BLaER1 (cell line): ENCODE measurements around the gene ATG101.

Experiments used
- H3K27ac ChIP-seq: shearing (Covaris generic); formaldehyde crosslinking; 2 replicates; pipeline ENCODE4 v1.8.1; 2022
- H3K27me3 ChIP-seq: shearing (Covaris generic); formaldehyde crosslinking; 2 replicates; pipeline ENCODE4 v1.8.1; 2022
- H3K36me3 ChIP-seq: shearing (Covaris generic); formaldehyde crosslinking; 2 replicates; pipeline ENCODE4 v1.8.1; 2022
- H3K4me1 ChIP-seq: shearing (Covaris generic); formaldehyde crosslinking; 2 replicates; pipeline ENCODE4 v1.8.1; 2022
- H3K4me2 ChIP-seq: shearing (Covaris generic); formaldehyde crosslinking; 2 replicates; pipeline ENCODE4 v1.8.1; 2022
- H3K4me3 ChIP-seq: shearing (Covaris generic); formaldehyde crosslinking; 2 replicates; pipeline ENCODE4 v1.8.1; 2022
- H3K9ac ChIP-seq: shearing (Covaris generic); formaldehyde crosslinking; 2 replicates; pipeline ENCODE4 v1.8.1; 2022
- H3K9me3 ChIP-seq: shearing (Covaris generic); formaldehyde crosslinking; 2 replicates; pipeline ENCODE4 v1.8.1; 2022
- H4K20me1 ChIP-seq: shearing (Covaris generic); formaldehyde crosslinking; 2 replicates; pipeline ENCODE4 v1.8.1; 2022
- Cebpa-rat ChIP-seq: shearing (Covaris generic); IDR thresholded peaks from 2 replicates; pipeline ENCODE4 v1.8.1; 2022

Gene ATG101

DNA sequence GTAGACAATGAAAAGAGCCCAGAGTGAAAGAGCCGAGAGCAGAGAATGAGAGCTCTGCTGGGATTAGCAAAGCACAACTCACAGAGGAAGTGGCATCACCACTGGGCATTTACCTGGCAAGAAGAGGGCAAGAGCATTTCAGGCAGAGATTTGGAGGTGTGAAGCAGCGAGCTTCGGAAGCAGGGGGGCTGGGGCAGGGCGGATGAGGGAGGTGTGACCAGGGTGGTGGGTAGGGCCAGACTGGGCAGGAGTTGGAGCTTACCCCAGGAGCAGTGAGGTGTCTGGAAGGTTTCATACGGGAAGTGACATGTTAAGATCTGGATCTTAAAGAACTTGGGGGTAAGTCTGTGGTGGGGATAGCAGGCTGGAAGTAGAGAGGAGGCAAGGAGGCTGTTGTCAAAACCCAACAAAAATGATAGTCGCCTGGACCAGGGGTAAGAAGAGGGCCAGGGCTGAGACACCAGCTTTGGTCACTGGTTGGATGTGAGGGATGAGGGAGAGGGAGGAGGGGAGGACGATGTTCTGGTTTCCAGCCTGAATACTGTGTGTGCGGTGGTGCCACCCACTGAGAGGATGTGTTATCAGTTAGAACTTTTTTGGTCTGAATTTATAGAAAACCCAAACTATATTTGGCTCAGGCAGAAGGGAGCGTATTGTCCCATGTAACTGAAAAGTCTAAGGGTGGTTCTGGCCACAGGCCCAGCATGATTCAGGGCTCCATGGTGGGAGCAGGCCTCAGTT is 14.9 kb downstream of the ATG101 start:
- Histone ChIP-seq H3K4me1 (peaks cover 84% of the 10 kb centered on the region), H3K4me3 (no peak overlapping the region), H3K9me3 (no peaks in the 10 kb centered on the region), H4K20me1 (peaks cover 5% of the 10 kb centered on the region; the same call in 1 of the 2 replicates), H3K4me2 (peak overlapping the region; percentile 85), H3K36me3 (peaks cover 6% of the 10 kb centered on the region), H3K27ac (peak overlapping the region; percentile 37), H3K9ac (no peak overlapping the region), H3K27me3 (no peaks in the 10 kb centered on the region)
- TF ChIP-seq Cebpa-rat: no peak

GRCh38 chr12:52085682-52086180 is 16.0 kb downstream of the ATG101 start:
- no peaks in the 10 kb centered on the region for H3K27me3 ChIP-seq
- peaks cover 73% of the 10 kb centered on the region for H3K4me1 ChIP-seq
- no peak for TF ChIP-seq Cebpa-rat
- no peak overlapping the region for H3K4me3 ChIP-seq
- H3K9me3 ChIP-seq: no peaks in the 10 kb centered on the region
- H4K20me1 ChIP-seq: no peaks in the 10 kb centered on the region
- no peak overlapping the region for H3K9ac ChIP-seq
- no peak overlapping the region for H3K4me2 ChIP-seq
- H3K27ac ChIP-seq: no peak overlapping the region
- no peaks in the 10 kb centered on the region for H3K36me3 ChIP-seq

GRCh38 chr12:52086366-52086765 is 16.6 kb downstream of the ATG101 start:
- no peaks in the 10 kb centered on the region for H3K27me3 ChIP-seq
- H3K4me1 ChIP-seq: peaks cover 67% of the 10 kb centered on the region
- TF ChIP-seq Cebpa-rat: no peak
- H4K20me1 ChIP-seq: no peaks in the 10 kb centered on the region
- peak overlapping the region; percentile 13; the same call in 1 of the 2 replicates for H3K9ac ChIP-seq
- no peaks in the 10 kb centered on the region for H3K9me3 ChIP-seq
- no peaks in the 10 kb centered on the region for H3K36me3 ChIP-seq
- no peak overlapping the region for H3K27ac ChIP-seq
- H3K4me2 ChIP-seq: no peak overlapping the region
- H3K4me3 ChIP-seq: no peak overlapping the region

DNA sequence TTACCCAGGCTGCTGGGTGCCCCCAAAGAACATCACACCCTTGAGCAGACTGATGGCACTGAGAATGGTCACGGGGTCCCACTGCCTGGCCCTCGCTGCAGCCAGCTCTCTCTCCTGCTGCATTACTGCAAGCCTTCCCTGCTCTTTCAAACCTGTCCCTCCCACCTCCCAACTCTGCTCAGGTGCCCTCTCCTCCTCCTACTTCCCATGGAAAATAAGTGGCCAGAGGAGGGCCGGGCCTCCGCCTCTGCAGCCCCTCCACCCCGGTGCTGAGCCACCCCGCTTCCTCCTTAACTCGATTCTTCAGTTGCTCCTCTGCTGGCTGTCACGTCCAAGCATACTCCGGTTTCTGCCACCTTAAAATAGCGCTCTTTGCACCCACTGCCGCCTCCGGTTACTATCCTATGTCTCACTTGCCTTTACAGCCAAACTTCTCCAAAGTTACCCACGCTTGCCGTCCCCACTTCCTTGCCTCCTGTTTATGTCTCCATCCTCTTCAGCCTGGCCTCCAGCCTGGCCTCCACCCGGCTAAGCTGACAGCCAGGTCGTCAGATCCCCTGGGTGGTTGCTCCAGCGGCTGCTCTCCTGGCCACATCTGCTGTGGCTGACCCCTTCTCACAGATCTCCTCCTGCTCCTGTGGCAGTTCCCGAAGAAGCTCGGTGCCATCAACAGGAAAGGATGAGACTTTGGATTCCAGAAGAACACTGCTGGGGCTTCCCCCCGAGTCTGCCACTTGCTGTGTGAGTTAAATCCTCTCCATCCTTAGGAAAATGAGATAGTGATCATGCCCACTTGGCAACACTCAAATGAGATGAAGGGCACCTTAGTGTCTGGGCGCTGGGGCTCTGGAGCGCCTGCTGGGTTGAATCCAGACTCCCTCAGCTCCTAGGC is 17.4 kb downstream of the ATG101 start:
- no peak overlapping the region for H3K4me3 ChIP-seq
- TF ChIP-seq Cebpa-rat: no peak
- H3K27ac ChIP-seq: no peak overlapping the region
- H3K9ac ChIP-seq: no peak overlapping the region
- peaks cover 58% of the 10 kb centered on the region for H3K4me1 ChIP-seq
- no peaks in the 10 kb centered on the region for H3K36me3 ChIP-seq
- no peaks in the 10 kb centered on the region for H3K9me3 ChIP-seq
- H3K4me2 ChIP-seq: peak overlapping the region; percentile 67; the same call in 1 of the 2 replicates
- H3K27me3 ChIP-seq: no peaks in the 10 kb centered on the region
- H4K20me1 ChIP-seq: no peaks in the 10 kb centered on the region

- Histone ChIP-seq H3K27me3 (no peaks in the 10 kb centered on the region), H3K36me3 (no peaks in the 10 kb centered on the region), H4K20me1 (no peaks in the 10 kb centered on the region), H3K4me2 (peak overlapping the region; percentile 67), H3K4me3 (no peak overlapping the region), H3K27ac (no peak overlapping the region), H3K9ac (peak overlapping the region; percentile 10; the same call in 1 of the 2 replicates), H3K4me1 (peaks cover 48% of the 10 kb centered on the region), H3K9me3 (no peaks in the 10 kb centered on the region)
- TF ChIP-seq Cebpa-rat: no peak
Observed at GRCh38 chr12:52087961-52088820, 18.4 kb downstream of the ATG101 start.

- Histone ChIP-seq H3K4me2 (peak overlapping the region; percentile 67; the same call in 1 of the 2 replicates), H3K9me3 (no peaks in the 10 kb centered on the region), H3K4me1 (peaks cover 35% of the 10 kb centered on the region), H3K27ac (no peak overlapping the region), H3K36me3 (no peaks in the 10 kb centered on the region), H3K9ac (no peak overlapping the region), H3K27me3 (no peaks in the 10 kb centered on the region), H4K20me1 (no peaks in the 10 kb centered on the region), H3K4me3 (no peak overlapping the region)
- TF ChIP-seq Cebpa-rat: no peak
Observed at GRCh38 chr12:52089491-52089890, 19.7 kb downstream of the ATG101 start.

GRCh38 chr12:52090291-52090690 is 20.5 kb downstream of the ATG101 start:
- no peak overlapping the region for H3K4me2 ChIP-seq
- no peaks in the 10 kb centered on the region for H3K9me3 ChIP-seq
- H3K36me3 ChIP-seq: no peaks in the 10 kb centered on the region
- no peaks in the 10 kb centered on the region for H4K20me1 ChIP-seq
- peaks cover 27% of the 10 kb centered on the region for H3K4me1 ChIP-seq
- H3K9ac ChIP-seq: no peak overlapping the region
- no peak overlapping the region for H3K27ac ChIP-seq
- no peak overlapping the region for H3K4me3 ChIP-seq
- no peaks in the 10 kb centered on the region for H3K27me3 ChIP-seq
- no peak for TF ChIP-seq Cebpa-rat

GRCh38 chr12:52091061-52091460 is 21.3 kb downstream of the ATG101 start:
- H3K36me3 ChIP-seq: no peaks in the 10 kb centered on the region
- no peak overlapping the region for H3K4me2 ChIP-seq
- no peak overlapping the region for H3K27ac ChIP-seq
- no peaks in the 10 kb centered on the region for H4K20me1 ChIP-seq
- H3K9ac ChIP-seq: no peak overlapping the region
- H3K4me1 ChIP-seq: peaks cover 26% of the 10 kb centered on the region
- TF ChIP-seq Cebpa-rat: no peak
- no peaks in the 10 kb centered on the region for H3K27me3 ChIP-seq
- no peak overlapping the region for H3K4me3 ChIP-seq
- H3K9me3 ChIP-seq: no peaks in the 10 kb centered on the region

GRCh38 chr12:52091869-52092268 is 22.1 kb downstream of the ATG101 start:
- Histone ChIP-seq H3K36me3 (no peaks in the 10 kb centered on the region), H3K4me2 (no peak overlapping the region), H3K9ac (no peak overlapping the region), H3K27me3 (no peaks in the 10 kb centered on the region), H3K4me3 (no peak overlapping the region), H3K4me1 (peaks cover 22% of the 10 kb centered on the region), H4K20me1 (no peaks in the 10 kb centered on the region), H3K27ac (no peak overlapping the region), H3K9me3 (no peaks in the 10 kb centered on the region)
- no peak for TF ChIP-seq Cebpa-rat
